HepG2 (cell line): ENCODE results near the gene MEAF6. TPM values are rescaled to one million over a fixed set of nuclear protein-coding genes. Genes with fewer than 3 reads are reported as not detected.

Source experiments
- AGO2 ChIP-seq: fragments of 200-400 bp; formaldehyde crosslinking; optimal IDR thresholded peaks from 2 replicates; pipeline ENCODE3; 2017; ENCODE audit warnings: mild to moderate bottlenecking, low read depth, low read length, moderate library complexity
- ATF6 ChIP-seq: sonication (generic); formaldehyde crosslinking; conservative IDR thresholded peaks from 2 replicates; pipeline ENCODE4 v1.4.0; 2020; ENCODE audit warnings: missing genetic modification reagents
- HIVEP1 ChIP-seq: sonication (generic); formaldehyde crosslinking; IDR thresholded peaks from 2 replicates; pipeline ENCODE4 v1.4.0; 2020; ENCODE audit warnings: mild to moderate bottlenecking, missing genetic modification reagents
- HNRNPH1 ChIP-seq: fragments of 200-400 bp; formaldehyde crosslinking; optimal IDR thresholded peaks from 2 replicates; pipeline ENCODE3; 2017; ENCODE audit warnings: mild to moderate bottlenecking, low read depth, low read length
- JDP2 ChIP-seq: sonication (generic); formaldehyde crosslinking; IDR thresholded peaks from 2 replicates; pipeline ENCODE4 v1.8.1; 2022; ENCODE audit warnings: missing genetic modification reagents, borderline replicate concordance
- KLF12 ChIP-seq: sonication (generic); formaldehyde crosslinking; IDR thresholded peaks from 2 replicates; pipeline ENCODE4 v1.4.0; 2020; ENCODE audit warnings: missing genetic modification reagents, borderline replicate concordance
- NFKBIZ ChIP-seq: IDR thresholded peaks from 2 replicates; pipeline ENCODE4 v1.6.1; 2018; ENCODE audit warnings: missing genetic modification reagents, missing compliant biosample characterization
- NONO ChIP-seq, 2 experiments: fragments of 450-650 bp in 1 of 2; sonication (generic) in 1 of 2; formaldehyde crosslinking in 1 of 2; IDR thresholded peaks in 1 of 2; conservative IDR thresholded peaks in 1 of 2; 2 replicates each; pipeline versions ENCODE4 v1.6.1 to v1.8.0; 2017 to 2022; ENCODE audit warnings: mild to moderate bottlenecking in 1 of 2, missing genetic modification reagents in 1 of 2, moderate library complexity in 1 of 2
- NR2F6 ChIP-seq, 2 experiments: IDR thresholded peaks; 2 replicates each; pipeline ENCODE4 v1.6.1; 2016; ENCODE audit warnings: antibody characterized with exemption in 1 of 2, mild to moderate bottlenecking in 1 of 2
- PAF1 ChIP-seq: IDR thresholded peaks from 2 replicates; pipeline ENCODE4 v1.6.1; 2016; ENCODE audit warnings: missing genetic modification reagents, missing compliant biosample characterization
- RFX1 ChIP-seq: fragments of 450-650 bp; IDR thresholded peaks from 2 replicates; pipeline ENCODE4 v1.6.1; 2017
- RORA ChIP-seq: sonication (generic); formaldehyde crosslinking; IDR thresholded peaks from 2 replicates; pipeline ENCODE4 v1.5.0; 2020; ENCODE audit warnings: mild to moderate bottlenecking, missing genetic modification reagents, moderate library complexity
- SAP130 ChIP-seq: IDR thresholded peaks from 2 replicates; pipeline ENCODE4 v1.6.1; 2016; ENCODE audit warnings: low read depth
- TBP ChIP-seq: sonication (generic); formaldehyde crosslinking; IDR thresholded peaks from 2 replicates; pipeline ENCODE4 v1.5.0; 2020; ENCODE audit warnings: missing genetic modification reagents
- ZNF225 ChIP-seq: sonication (generic); formaldehyde crosslinking; IDR thresholded peaks from 2 replicates; pipeline ENCODE4 v1.4.0; 2020; ENCODE audit warnings: mild to moderate bottlenecking, missing genetic modification reagents
- ZNF30 ChIP-seq: sonication (generic); formaldehyde crosslinking; IDR thresholded peaks from 2 replicates; pipeline ENCODE4 v1.5.0; 2020; ENCODE audit warnings: mild to moderate bottlenecking, missing genetic modification reagents
- ZNF468 ChIP-seq: sonication (generic); formaldehyde crosslinking; IDR thresholded peaks from 2 replicates; pipeline ENCODE4 v1.8.0; 2022; ENCODE audit warnings: mild to moderate bottlenecking, moderate library complexity, missing genetic modification reagents
- ZNF503 ChIP-seq: sonication (generic); formaldehyde crosslinking; IDR thresholded peaks from 2 replicates; pipeline ENCODE4 v1.4.0; 2020; ENCODE audit warnings: missing genetic modification reagents
- ZNF574 ChIP-seq: sonication (generic); formaldehyde crosslinking; IDR thresholded peaks from 2 replicates; pipeline ENCODE4 v1.4.0; 2020; ENCODE audit warnings: missing genetic modification reagents
- ZNF703 ChIP-seq: sonication (generic); formaldehyde crosslinking; IDR thresholded peaks from 2 replicates; pipeline ENCODE4 v1.5.1; 2020; ENCODE audit warnings: missing genetic modification reagents, mild to moderate bottlenecking, moderate library complexity, borderline replicate concordance
- ZNF841 ChIP-seq: sonication (generic); formaldehyde crosslinking; IDR thresholded peaks from 2 replicates; pipeline ENCODE4 v1.8.1; 2023; ENCODE audit warnings: missing genetic modification reagents, borderline replicate concordance
- ZZZ3 ChIP-seq: sonication (generic); formaldehyde crosslinking; IDR thresholded peaks from 2 replicates; pipeline ENCODE4 v1.4.0; 2020; ENCODE audit warnings: missing genetic modification reagents, mild to moderate bottlenecking, borderline replicate concordance
- polyA plus RNA-seq, 8 experiments: library from polyadenylated mRNA; depleted of rRNA in 3 of 8; stranded (reverse) in 7 of 8; unstranded in 1 of 8; fragments of >200 nt; fragmentation: Illumina TruSeq in 4 of 8; extraction: Trizol in 4 of 8; gene quantifications; 2 replicates each; pipeline versions ENCODE4 v1.2.1 to v1.2.3, GENCODE V29; 2011 to 2016; ENCODE audit warnings: low read depth in 4 of 8, missing spikeins in 1 of 8, mixed read lengths in 1 of 8; ENCODE audit not compliant: insufficient read depth in 1 of 8
- total RNA-seq, 5 experiments: library from RNA; depleted of rRNA; stranded (reverse); fragments of >200 nt; fragmentation: Illumina TruSeq; extraction: Trizol; gene quantifications; 2 replicates each; pipeline ENCODE4 v1.2.3, GENCODE V29; 2016; ENCODE audit warnings: low read depth in 1 of 5

Gene MEAF6
- total and polyA plus RNA-seq, 2 of the 13 experiments (the other 11 are each of a cell fraction or from before 2014, with no cell fraction given) = 29.5 to 45.6 TPM

GRCh38 chr1:37479255-37480124 lies 35.1 kb downstream of the MEAF6 start (continued):
- TF ChIP-seq ATF6 (CRISPR knock-in tag) (no peak), ZNF503 (CRISPR knock-in tag) (peak; percentile 61; the same call in 1 of the 2 replicates), ZZZ3 (CRISPR knock-in tag) (no peak), SAP130 (CRISPR knock-in tag) (peak; percentile 98), NR2F6 (IDR thresholded peaks at IDR 0.05) (peak; percentile 33; the same call in 1 of the 2 replicates), NR2F6 (CRISPR knock-in tag; IDR thresholded peaks at IDR 0.05) (peak; percentile 66), HNRNPH1 (no peak), ZNF703 (CRISPR knock-in tag) (no peak), ZNF574 (CRISPR knock-in tag) (peak; percentile 59), AGO2 (peak; percentile 64), RFX1 (no peak), JDP2 (CRISPR knock-in tag) (no peak; the same call in 1 of the 2 replicates), ZNF468 (CRISPR knock-in tag) (no peak), TBP (CRISPR knock-in tag) (no peak), ZNF30 (no peak), ZNF841 (no peak), NFKBIZ (peak; percentile 78), HIVEP1 (CRISPR knock-in tag) (peak; percentile 82; the same call in 1 of the 2 replicates), NONO (IDR thresholded peaks at IDR 0.05) (no peak), NONO (CRISPR knock-in tag; conservative IDR thresholded peaks at IDR 0.05) (peak; percentile 91), PAF1 (CRISPR knock-in tag) (no peak), ZNF225 (no peak), KLF12 (CRISPR knock-in tag) (no peak), RORA (CRISPR knock-in tag) (no peak)
